Sigmoid colon (tissue), 7 donors: Measurements from ENCODE around the gene TSPAN15. TPM values are rescaled to one million over a fixed set of nuclear protein-coding genes. Genes with fewer than 3 reads are reported as not detected.
A peak's percentile ranks its signal among the peaks of the same experiment; 100 is the strongest.
"Not testable (repeated sequence)": the region's sequence is repeated elsewhere in the genome, so short reads cannot be mapped to it uniquely, and the experiment has no call there.

ENCODE experiments used
- DNase-seq: peaks from one replicate; pipeline ENCODE4 v3.0.0-alpha.2; 2019
- H3K27ac ChIP-seq, 4 donors: fragments of 200-600 bp; sonication (generic); one replicate each; pipeline ENCODE4 v1.5.1; 2016 to 2019; ENCODE audit warnings: mild to moderate bottlenecking in 1 of 4
- H3K27me3 ChIP-seq, 3 donors: fragments of 200-600 bp; sonication (generic); one replicate each; pipeline ENCODE4 v1.5.1; 2019; ENCODE audit warnings: mild to moderate bottlenecking in 1 of 3
- H3K36me3 ChIP-seq, 4 donors: fragments of 200-600 bp; sonication (generic); one replicate each; pipeline ENCODE4 v1.5.1; 2016 to 2019
- H3K4me1 ChIP-seq, 4 donors: fragments of 200-600 bp; sonication (generic); one replicate each; pipeline ENCODE4 v1.5.1; 2017 to 2019
- H3K4me3 ChIP-seq, 4 donors: fragments of 200-600 bp; sonication (generic); one replicate each; pipeline ENCODE4 v1.5.1; 2017 to 2019; ENCODE audit warnings: mild to moderate bottlenecking in 2 of 4, moderate library complexity in 1 of 4
- H3K9me3 ChIP-seq, 4 donors: fragments of 200-600 bp in 3 of 4; sonication (generic) in 3 of 4; one replicate each; pipeline versions ENCODE4 v1.5.1 to v1.6.1; 2013 to 2019
- CTCF ChIP-seq, 4 experiments: fragments of 450-650 bp in 3 of 4; fragments of 200-600 bp in 1 of 4; IDR thresholded peaks; one replicate each; pipeline ENCODE4 v1.5.1; 2016 to 2019; ENCODE audit warnings: antibody characterized with exemption in 4 of 4, mild to moderate bottlenecking in 3 of 4, moderate library complexity in 2 of 4
- EP300 ChIP-seq, 4 donors: sonication (generic); formaldehyde crosslinking; IDR thresholded peaks; one replicate each; pipeline ENCODE4 v1.6.1; 2017; ENCODE audit warnings: antibody characterized with exemption in 4 of 4
- POLR2A ChIP-seq, 2 donors: fragments of 450-650 bp; IDR thresholded peaks; one replicate each; pipeline ENCODE4 v1.6.1; 2016; ENCODE audit warnings: antibody characterized with exemption in 2 of 2, mild to moderate bottlenecking in 2 of 2, moderate library complexity in 2 of 2
- POLR2AphosphoS5 ChIP-seq, 4 donors: sonication (generic); formaldehyde crosslinking; IDR thresholded peaks; one replicate each; pipeline ENCODE4 v1.6.1; 2017; ENCODE audit warnings: antibody characterized with exemption in 4 of 4
- WGBS, 2 donors: extraction: QIAGEN DNeasy Blood & Tissue Kit; methylation state at CpG; one replicate each; pipeline ENCODE4 v1.1.7; 2013; 5-methylcytosine and 5-hydroxymethylcytosine counted together
- intact Hi-C: fragments of 100-400 bp; cut with DNase I; formaldehyde crosslinking; loops from one replicate; pipeline ENCODE4 v1.15.1; 2023
- polyA plus RNA-seq, 3 donors: library from polyadenylated mRNA; stranded (reverse); fragments of 200-250 nt; gene quantifications; one replicate each; pipeline ENCODE4 v1.2.3, GENCODE V29; 2013
- total RNA-seq, 4 donors: library from RNA; depleted of rRNA; stranded (reverse); fragments of >200 nt; gene quantifications; one replicate each; pipeline ENCODE4 v1.1.0, GENCODE V29; 2016
- donor health status: healthy with polysubstance abuse.
- donor health status: Bipolar disorder and iron deficiency.
- donor health status: healthy.

TSPAN15 gene
- total and polyA plus RNA-seq, 7 donors = 43.0 to 100 (median 70.9) TPM

GRCh38 chr10:69446229-69446628, 5.0 kb upstream of the TSPAN15 start:
- no peaks in the 10 kb centered on the region for H3K9me3 ChIP-seq
- peak; percentile 22 for DNase-seq
- H3K4me1 ChIP-seq = peaks cover 0 to 30% (median 29%) of the 10 kb centered on the region in 4 donors
- no peak for TF ChIP-seq POLR2A (IDR thresholded peaks at IDR 0.05)
- TF ChIP-seq POLR2AphosphoS5 (IDR thresholded peaks at IDR 0.05) = no peak
- no peak for TF ChIP-seq CTCF (IDR thresholded peaks at IDR 0.05)
- no peak for TF ChIP-seq EP300 (IDR thresholded peaks at IDR 0.05)
- H3K4me3 ChIP-seq = no peak overlapping the region
- H3K27ac ChIP-seq = peak overlapping the region; percentile 43 to 93 (median 50)
- H3K36me3 ChIP-seq = no peaks in the 10 kb centered on the region
- H3K27me3 ChIP-seq = no peaks in the 10 kb centered on the region
- intact Hi-C loops = loop anchor here (5.0 kb wide), 1 partner anchor 56 kb away; no protein-coding TSS in a partner anchor

GRCh38 chr10:69446650-69447151, 4.6 kb upstream of the TSPAN15 start:
- Histone ChIP-seq H3K4me3 (no peak overlapping the region), H3K27ac (peak overlapping the region; percentile 43 to 93 (median 50)), H3K4me1 (peaks cover 0 to 35% (median 30%) of the 10 kb centered on the region in 4 donors), H3K27me3 (no peaks in the 10 kb centered on the region), H3K9me3 (no peaks in the 10 kb centered on the region), H3K36me3 (no peaks in the 10 kb centered on the region)
- peak; percentile 42 for DNase-seq
- intact Hi-C loops = loop anchor here (5.0 kb wide), 1 partner anchor 56 kb away; no protein-coding TSS in a partner anchor
- TF ChIP-seq POLR2AphosphoS5 (IDR thresholded peaks at IDR 0.05) = no peak
- no peak for TF ChIP-seq POLR2A (IDR thresholded peaks at IDR 0.05)
- no peak for TF ChIP-seq CTCF (IDR thresholded peaks at IDR 0.05)
- TF ChIP-seq EP300 (IDR thresholded peaks at IDR 0.05) = no peak
- 29 to 43% methylated on average over 3 of the region's 3 CpGs for WGBS, 2 donors

- H3K4me3 ChIP-seq = no peak overlapping the region
- no peaks in the 10 kb centered on the region for H3K9me3 ChIP-seq
- no peaks in the 10 kb centered on the region for H3K36me3 ChIP-seq
- TF ChIP-seq EP300 (IDR thresholded peaks at IDR 0.05) (no peak), CTCF (IDR thresholded peaks at IDR 0.05) (peak in 3 of 4 experiments; percentile 58 to 79 (median 66))
- intact Hi-C loops = loop anchor here (5.0 kb wide), 2 partner anchors 42 to 52 kb away; no protein-coding TSS in a partner anchor
- H3K27me3 ChIP-seq = no peaks in the 10 kb centered on the region
- H3K27ac ChIP-seq = peak overlapping the region; percentile 85 to 93 (median 92)
- peaks cover 0 to 65% (median 62%) of the 10 kb centered on the region in 4 donors for H3K4me1 ChIP-seq
- DNase-seq = peak; percentile 82
- 4 to 10% methylated on average over 1 of the region's 1 CpG for WGBS, 2 donors
Observed at GRCh38 chr10:69449841-69450240, 1.4 kb upstream of the TSPAN15 start.

GRCh38 chr10:69450395-69450794, 870 bp upstream of the TSPAN15 start:
- WGBS, 2 donors = 69 to 86% methylated on average over 16 of the region's 16 CpGs
- Histone ChIP-seq H3K27ac (peak overlapping the region; percentile 85 to 93 (median 92)), H3K4me1 (peaks cover 0 to 69% (median 65%) of the 10 kb centered on the region in 4 donors)
- H3K36me3 ChIP-seq, H3K4me3 ChIP-seq, H3K9me3 ChIP-seq, H3K27me3 ChIP-seq: not testable (repeated sequence)
- DNase-seq = peak; percentile 62
- intact Hi-C loops = loop anchor here (5.0 kb wide), 1 partner anchor 42 kb away; no protein-coding TSS in a partner anchor

DNA sequence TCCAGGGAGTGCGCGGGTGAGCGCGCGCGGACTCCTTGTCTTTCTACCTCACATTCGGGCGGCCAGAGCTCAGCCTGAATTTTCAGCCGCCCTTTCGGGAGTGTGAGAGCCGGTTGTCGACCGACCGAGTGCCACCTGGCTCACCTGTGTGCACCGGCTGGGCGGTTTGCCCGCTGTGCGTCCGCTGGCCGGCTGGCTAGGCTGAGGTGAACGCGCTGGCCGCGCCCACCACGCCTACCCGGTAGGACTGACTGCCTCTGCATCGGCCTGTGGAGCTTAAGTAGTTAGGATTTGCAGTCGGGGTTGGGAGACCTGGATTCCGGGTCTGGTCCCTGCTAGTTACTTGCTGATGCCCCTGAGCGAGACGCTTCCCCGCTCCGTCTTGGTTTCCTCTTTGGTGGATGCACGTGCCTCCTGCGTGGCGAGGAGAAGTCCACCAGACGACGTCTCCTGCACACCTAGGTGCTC, 553 bp downstream of the TSPAN15 start:
- Histone ChIP-seq H3K27ac (peak overlapping the region; percentile 85 to 93 (median 92)), H3K4me3 (peak overlapping the region; percentile 64 to 86 (median 83)), H3K27me3 (no peaks in the 10 kb centered on the region), H3K36me3 (peaks cover 0 to 11% (median 2%) of the 10 kb centered on the region in 4 donors), H3K4me1 (peaks cover 0 to 71% (median 68%) of the 10 kb centered on the region in 4 donors), H3K9me3 (no peaks in the 10 kb centered on the region)
- 3 to 8% methylated on average over 38 of the region's 38 CpGs for WGBS, 2 donors
- DNase-seq = peak; percentile 72
- intact Hi-C loops = loop anchor here (5.0 kb wide), 1 partner anchor 40 kb away; no protein-coding TSS in a partner anchor
- TF ChIP-seq POLR2A (IDR thresholded peaks at IDR 0.05) = no peak
- TF ChIP-seq EP300 (IDR thresholded peaks at IDR 0.05) = no peak
- TF ChIP-seq POLR2AphosphoS5 (IDR thresholded peaks at IDR 0.05) = no peak
- TF ChIP-seq CTCF (IDR thresholded peaks at IDR 0.05) = no peak
